Body of pancreas (tissue), 4 donors: ENCODE measurements around the gene TCF7. TPM values are rescaled to one million over a fixed set of nuclear protein-coding genes. Genes with fewer than 3 reads are reported as not detected.

ENCODE experiments used
- ATAC-seq: fragments of 150-250 bp; one replicate; pipeline ENCODE4 v1.9.1; 2016
- DNase-seq, 4 donors: peaks; one replicate each; pipeline ENCODE4 v3.0.0-alpha.2; 2019
- H3K27ac ChIP-seq, 4 donors: fragments of 200-600 bp; sonication (generic); 1 replicate in 3 of 4; 2 replicates in 1 of 4; pipeline versions ENCODE4 v1.5.1 to v1.6.1; 2016 to 2019; ENCODE audit warnings: mild to moderate bottlenecking in 1 of 4, mixed read lengths in 1 of 4, moderate library complexity in 1 of 4
- H3K27me3 ChIP-seq, 2 donors: fragments of 200-600 bp; sonication (generic); one replicate each; pipeline ENCODE4 v1.6.0; 2016; ENCODE audit warnings: mild to moderate bottlenecking in 1 of 2
- H3K36me3 ChIP-seq, 2 donors: fragments of 200-600 bp; sonication (generic); replicated peaks in 1 of 2; 2 replicates each; pipeline ENCODE4 v1.5.1; 2016; ENCODE audit warnings: low read depth in 2 of 2; ENCODE audit not compliant: insufficient read depth in 1 of 2
- H3K4me1 ChIP-seq: fragments of 200-600 bp; sonication (generic); one replicate; pipeline ENCODE4 v1.6.0; 2016
- H3K4me3 ChIP-seq, 2 donors: fragments of 200-600 bp; sonication (generic); 1 replicate in 1 of 2; 2 replicates in 1 of 2; pipeline ENCODE4 v1.5.1; 2016 to 2019
- H3K9me3 ChIP-seq, 3 donors: fragments of 200-600 bp; sonication (generic); 1 replicate in 2 of 3; 2 replicates in 1 of 3; pipeline ENCODE4 v1.5.1; 2016
- POLR2A ChIP-seq, 3 donors: fragments of 450-650 bp; IDR thresholded peaks; one replicate each; pipeline ENCODE4 v1.6.1; 2016; ENCODE audit warnings: antibody characterized with exemption in 3 of 3, mild to moderate bottlenecking in 2 of 3
- WGBS, 2 donors: methylation state at CpG; one replicate each; pipeline ENCODE4 v1.1.5; 2017; 5-methylcytosine and 5-hydroxymethylcytosine counted together
- intact Hi-C: fragments of 100-400 bp; cut with DNase I; formaldehyde crosslinking; loops from one replicate; pipeline ENCODE4 v1.15.1; 2023
- small RNA-seq: library from RNA; depleted of rRNA; stranded (forward); fragments of <200 nt; gene quantifications from one replicate; pipeline ENCODE3, GENCODE V24; 2016
- total RNA-seq, 2 donors: library from RNA; depleted of rRNA; stranded (reverse); fragments of >200 nt; gene quantifications; one replicate each; pipeline ENCODE4 v1.1.0, GENCODE V29; 2016
- TF ChIP-seq, protein P1 (sequence below), 7 experiments: fragments of 450-650 bp in 4 of 7; fragments of 200-600 bp in 3 of 7; sonication (generic) in 3 of 7; IDR thresholded peaks; one replicate each; pipeline ENCODE4 v1.5.1; 2016 to 2019; ENCODE audit warnings: antibody characterized with exemption in 7 of 7

The TCF7 gene
- total RNA-seq, 2 donors from 2014 or later, result 6.3 to 9.1 TPM

DNA sequence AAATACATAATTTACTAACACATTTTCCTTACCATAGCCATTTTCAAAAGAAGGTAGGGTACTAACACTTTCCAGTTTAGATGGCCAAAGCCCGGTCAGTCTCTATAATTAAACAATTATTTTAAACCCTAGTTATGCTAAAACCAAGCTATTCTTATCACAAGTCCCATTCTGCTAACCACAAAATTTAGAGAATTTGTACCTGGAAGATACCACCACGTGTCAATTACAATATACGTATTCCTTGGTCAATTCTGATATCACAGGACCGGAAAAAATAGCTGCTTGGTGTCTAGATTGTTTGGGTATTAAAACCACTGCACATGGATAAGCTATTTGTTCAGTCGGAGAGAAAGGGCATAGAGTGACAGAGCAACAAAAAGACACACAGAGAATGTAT lies 81.2 kb downstream of the TCF7 start:
- H3K4me1 ChIP-seq, result no peaks in the 10 kb centered on the region
- TF ChIP-seq, protein P1, sequence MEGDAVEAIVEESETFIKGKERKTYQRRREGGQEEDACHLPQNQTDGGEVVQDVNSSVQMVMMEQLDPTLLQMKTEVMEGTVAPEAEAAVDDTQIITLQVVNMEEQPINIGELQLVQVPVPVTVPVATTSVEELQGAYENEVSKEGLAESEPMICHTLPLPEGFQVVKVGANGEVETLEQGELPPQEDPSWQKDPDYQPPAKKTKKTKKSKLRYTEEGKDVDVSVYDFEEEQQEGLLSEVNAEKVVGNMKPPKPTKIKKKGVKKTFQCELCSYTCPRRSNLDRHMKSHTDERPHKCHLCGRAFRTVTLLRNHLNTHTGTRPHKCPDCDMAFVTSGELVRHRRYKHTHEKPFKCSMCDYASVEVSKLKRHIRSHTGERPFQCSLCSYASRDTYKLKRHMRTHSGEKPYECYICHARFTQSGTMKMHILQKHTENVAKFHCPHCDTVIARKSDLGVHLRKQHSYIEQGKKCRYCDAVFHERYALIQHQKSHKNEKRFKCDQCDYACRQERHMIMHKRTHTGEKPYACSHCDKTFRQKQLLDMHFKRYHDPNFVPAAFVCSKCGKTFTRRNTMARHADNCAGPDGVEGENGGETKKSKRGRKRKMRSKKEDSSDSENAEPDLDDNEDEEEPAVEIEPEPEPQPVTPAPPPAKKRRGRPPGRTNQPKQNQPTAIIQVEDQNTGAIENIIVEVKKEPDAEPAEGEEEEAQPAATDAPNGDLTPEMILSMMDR (IDR thresholded peaks at IDR 0.05), result no peak
- no peak for TF ChIP-seq POLR2A (IDR thresholded peaks at IDR 0.05)
- WGBS, 2 donors, result 69 to 83% methylated on average over 5 of the region's 5 CpGs
- H3K36me3 ChIP-seq, result peaks cover 0 to 20% of the 10 kb centered on the region in 2 donors
- H3K27me3 ChIP-seq, result no peaks in the 10 kb centered on the region
- DNase-seq, result no peak
- H3K9me3 ChIP-seq, result no peaks in the 10 kb centered on the region
- intact Hi-C loops, result no loop called here
- no peak overlapping the region for H3K27ac ChIP-seq
- H3K4me3 ChIP-seq, result no peak overlapping the region
- ATAC-seq, result no peak

Small RNA genes lying within 50 kb of the gene (small RNA-seq; reads per million reads assigned to genes)
- gene AC008608.1, result not detected

Other genes with a start within 250 kb of the TCF7 start
- 10 to 100 TPM; 20.4 to 28.0 TPM for gene C5orf15, start 146.1 kb upstream of the TCF7 start, total RNA-seq
- gene VDAC1, start 109.7 kb upstream of the TCF7 start, total RNA-seq, result 10 to 100 TPM; 37.6 to 65.1 TPM
- 10 to 100 TPM; 31.6 to 46.8 TPM for gene SKP1, start 62.3 kb downstream of the TCF7 start, total RNA-seq
- 100 to 1,000 TPM in 1 of 2 donors, 10 to 100 TPM in 1; 45.9 to 194 TPM for gene PPP2CA, start 111.4 kb downstream of the TCF7 start, total RNA-seq